Measurements from ENCODE around the gene FANCC. TPM values are rescaled to one million over a fixed set of nuclear protein-coding genes. Genes with fewer than 3 reads are reported as not detected.
"Not testable (repeated sequence)": the region's sequence is repeated elsewhere in the genome, so short reads cannot be mapped to it uniquely, and the experiment has no call there.

The FANCC gene
- total and polyA plus RNA-seq, 2 experiments from 2014 or later: 11.9 to 14.0 TPM

GRCh38 chr9:95330720-95331404 lies 13.4 kb upstream of the FANCC start:
- Histone ChIP-seq H3K27ac (no peak overlapping the region), H3K27me3 (no peaks in the 10 kb centered on the region), H3K4me3 (no peak overlapping the region), H3K4me1 (ENCODE audit: low read depth) (no peaks in the 10 kb centered on the region), H3K9me3 (ENCODE audit: low read depth) (peaks cover 3% of the 10 kb centered on the region), H3K36me3 (no peaks in the 10 kb centered on the region)
- no peak for DNase-seq (ENCODE audit: low read depth in 1 of 2, low spot score in 1 of 2)
- TF ChIP-seq, protein P1, sequence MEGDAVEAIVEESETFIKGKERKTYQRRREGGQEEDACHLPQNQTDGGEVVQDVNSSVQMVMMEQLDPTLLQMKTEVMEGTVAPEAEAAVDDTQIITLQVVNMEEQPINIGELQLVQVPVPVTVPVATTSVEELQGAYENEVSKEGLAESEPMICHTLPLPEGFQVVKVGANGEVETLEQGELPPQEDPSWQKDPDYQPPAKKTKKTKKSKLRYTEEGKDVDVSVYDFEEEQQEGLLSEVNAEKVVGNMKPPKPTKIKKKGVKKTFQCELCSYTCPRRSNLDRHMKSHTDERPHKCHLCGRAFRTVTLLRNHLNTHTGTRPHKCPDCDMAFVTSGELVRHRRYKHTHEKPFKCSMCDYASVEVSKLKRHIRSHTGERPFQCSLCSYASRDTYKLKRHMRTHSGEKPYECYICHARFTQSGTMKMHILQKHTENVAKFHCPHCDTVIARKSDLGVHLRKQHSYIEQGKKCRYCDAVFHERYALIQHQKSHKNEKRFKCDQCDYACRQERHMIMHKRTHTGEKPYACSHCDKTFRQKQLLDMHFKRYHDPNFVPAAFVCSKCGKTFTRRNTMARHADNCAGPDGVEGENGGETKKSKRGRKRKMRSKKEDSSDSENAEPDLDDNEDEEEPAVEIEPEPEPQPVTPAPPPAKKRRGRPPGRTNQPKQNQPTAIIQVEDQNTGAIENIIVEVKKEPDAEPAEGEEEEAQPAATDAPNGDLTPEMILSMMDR (IDR thresholded peaks at IDR 0.05; ENCODE audit: low read depth, low read length): no peak

- H3K27me3 ChIP-seq; H3K36me3 ChIP-seq; H3K4me3 ChIP-seq; DNase-seq (ENCODE audit: low read depth in 1 of 2, low spot score in 1 of 2); H3K9me3 ChIP-seq (ENCODE audit: low read depth); H3K27ac ChIP-seq; H3K4me1 ChIP-seq (ENCODE audit: low read depth): not testable (repeated sequence)
Measured at GRCh38 chr9:95329061-95329460, 11.6 kb upstream of the FANCC start.

DNA sequence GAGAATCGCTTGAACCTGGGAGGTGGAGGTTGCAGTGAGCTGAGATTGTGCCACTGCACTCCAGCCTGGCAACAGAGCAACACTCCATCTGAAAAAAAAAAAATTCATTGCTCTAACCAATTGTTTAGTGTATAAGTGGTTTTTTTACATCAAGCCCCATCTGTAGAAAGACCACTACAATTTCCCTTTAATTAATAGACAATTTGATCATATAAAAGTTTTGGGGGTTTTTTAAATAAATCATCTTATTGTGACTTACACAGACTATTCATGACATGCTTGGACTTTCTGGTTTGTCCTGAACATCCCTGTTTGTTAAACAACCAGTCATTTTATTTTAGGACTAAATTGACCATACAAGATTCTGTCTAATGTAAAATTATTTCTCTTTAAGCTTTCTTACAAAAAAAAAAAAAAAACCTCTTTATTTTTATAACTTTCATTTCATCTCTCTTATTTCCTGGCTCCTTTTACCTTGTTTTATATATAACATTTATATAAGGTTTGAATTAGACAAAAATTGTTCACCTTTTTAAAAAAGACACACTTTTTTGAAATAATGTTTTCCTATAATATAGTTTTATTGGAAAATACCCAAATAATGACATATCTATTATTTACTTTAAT lies 9.8 kb upstream of the FANCC start:
- TF ChIP-seq, protein P1 (IDR thresholded peaks at IDR 0.05; ENCODE audit: low read depth, low read length): no peak
- Histone ChIP-seq H3K27ac (no peak overlapping the region), H3K4me1 (ENCODE audit: low read depth) (no peaks in the 10 kb centered on the region), H3K36me3 (no peaks in the 10 kb centered on the region), H3K27me3 (no peaks in the 10 kb centered on the region), H3K4me3 (no peak overlapping the region), H3K9me3 (ENCODE audit: low read depth) (peaks cover 3% of the 10 kb centered on the region)
- no peak for DNase-seq (ENCODE audit: low read depth in 1 of 2, low spot score in 1 of 2)

DNA sequence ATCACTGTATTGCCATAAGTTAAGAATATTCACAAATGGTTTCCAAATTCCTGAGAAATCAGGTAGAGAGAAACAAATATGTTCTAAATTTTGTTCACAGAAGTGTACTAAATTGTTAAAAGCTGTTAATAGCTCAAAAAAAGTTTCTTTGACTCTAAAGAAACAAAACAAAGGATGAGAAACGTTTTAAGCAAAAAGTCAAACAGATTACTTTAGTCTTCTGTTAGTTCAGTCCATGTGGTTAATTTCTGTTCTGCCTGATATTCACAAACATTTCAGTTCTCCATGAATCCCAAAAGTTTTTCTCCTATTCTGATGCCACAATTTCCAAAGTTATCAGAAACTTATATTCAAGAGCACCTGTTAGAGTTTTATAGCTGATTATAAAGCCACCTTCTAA lies 7.7 kb upstream of the FANCC start:
- Histone ChIP-seq H3K27me3 (no peaks in the 10 kb centered on the region), H3K27ac (no peak overlapping the region), H3K36me3 (no peaks in the 10 kb centered on the region), H3K4me3 (no peak overlapping the region), H3K4me1 (ENCODE audit: low read depth) (no peaks in the 10 kb centered on the region), H3K9me3 (ENCODE audit: low read depth) (peaks cover 3% of the 10 kb centered on the region)
- TF ChIP-seq, protein P1 (IDR thresholded peaks at IDR 0.05; ENCODE audit: low read depth, low read length): no peak
- DNase-seq (ENCODE audit: low read depth in 1 of 2, low spot score in 1 of 2): no peak

DNA sequence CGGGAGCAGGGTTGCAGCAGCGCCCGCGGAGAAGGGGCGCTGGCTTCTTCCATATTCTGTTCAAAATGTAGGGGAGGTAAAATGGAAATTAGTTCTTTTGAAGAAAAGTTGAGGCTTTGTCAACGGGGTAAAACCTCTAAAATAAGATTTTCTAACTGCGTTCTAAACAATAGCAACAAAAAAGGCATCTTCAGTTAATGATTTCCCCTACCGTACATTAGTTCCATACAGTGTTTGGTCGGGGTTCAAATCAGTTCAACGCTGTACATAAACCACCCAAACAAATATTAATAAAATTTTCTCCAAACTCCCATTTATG lies 343 bp upstream of the FANCC start:
- no peaks in the 10 kb centered on the region for H3K36me3 ChIP-seq
- H3K4me1 ChIP-seq (ENCODE audit: low read depth): peaks cover 11% of the 10 kb centered on the region
- peak overlapping the region; percentile 100 for H3K27ac ChIP-seq
- no peak for DNase-seq (ENCODE audit: low read depth in 1 of 2, low spot score in 1 of 2)
- H3K4me3 ChIP-seq: peak overlapping the region; percentile 94
- H3K27me3 ChIP-seq: no peaks in the 10 kb centered on the region
- H3K9me3 ChIP-seq (ENCODE audit: low read depth): no peaks in the 10 kb centered on the region
- TF ChIP-seq, protein P1 (IDR thresholded peaks at IDR 0.05; ENCODE audit: low read depth, low read length): no peak

- Histone ChIP-seq H3K4me3 (peak overlapping the region; percentile 94), H3K36me3 (no peaks in the 10 kb centered on the region), H3K4me1 (ENCODE audit: low read depth) (peaks cover 11% of the 10 kb centered on the region), H3K9me3 (ENCODE audit: low read depth) (no peaks in the 10 kb centered on the region), H3K27me3 (no peaks in the 10 kb centered on the region), H3K27ac (peak overlapping the region; percentile 100)
- peak; percentile 74 to 89 for DNase-seq (ENCODE audit: low read depth in 1 of 2, low spot score in 1 of 2)
- TF ChIP-seq, protein P1 (IDR thresholded peaks at IDR 0.05; ENCODE audit: low read depth, low read length): peak; percentile 8
Measured at GRCh38 chr9:95316794-95317118, 753 bp downstream of the FANCC start.
